ENCODE results near the gene TAF11L13.
"Not testable (repeated sequence)": the region's sequence is repeated elsewhere in the genome, so short reads cannot be mapped to it uniquely, and the experiment has no call there.

TAF11L13 gene

GRCh38 chr5:17631788-17632187 lies at the start of gene TAF11L13:
TAF11L13 (plus strand) TSS chr5:17632088.
- not testable (repeated sequence) for DNase-seq (ENCODE audit: low spot score); H3K27me3 Mint-ChIP-seq (ENCODE audit: low read depth); H3K27ac Mint-ChIP-seq; H3K4me3 Mint-ChIP-seq; H3K4me1 Mint-ChIP-seq (ENCODE audit: low read depth); H3K36me3 Mint-ChIP-seq (ENCODE audit: low read depth)
- H3K9me3 Mint-ChIP-seq = peaks cover 32% of the 10 kb centered on the region

GRCh38 chr5:17585658-17586057 lies 46.2 kb upstream of the TAF11L13 start, which contains the start of gene TAF11L7:
TAF11L7 (minus strand) TSS chr5:17585758.
- not testable (repeated sequence) for H3K27ac Mint-ChIP-seq; H3K9me3 Mint-ChIP-seq; H3K27me3 Mint-ChIP-seq (ENCODE audit: low read depth); H3K36me3 Mint-ChIP-seq (ENCODE audit: low read depth); DNase-seq (ENCODE audit: low spot score); H3K4me1 Mint-ChIP-seq (ENCODE audit: low read depth); H3K4me3 Mint-ChIP-seq

GRCh38 chr5:17590860-17591259 lies 41.0 kb upstream of the TAF11L13 start, which contains the start of gene TAF11L8:
TAF11L8 (minus strand) TSS chr5:17590960.
- H3K4me3 Mint-ChIP-seq = not testable (repeated sequence)

GRCh38 chr5:17594255-17594654 lies 37.6 kb upstream of the TAF11L13 start, which contains the start of gene TAF11L9:
TAF11L9 (minus strand) TSS chr5:17594394.
- H3K9me3 Mint-ChIP-seq; H3K4me3 Mint-ChIP-seq; H3K27me3 Mint-ChIP-seq (ENCODE audit: low read depth); H3K36me3 Mint-ChIP-seq (ENCODE audit: low read depth); H3K27ac Mint-ChIP-seq; DNase-seq (ENCODE audit: low spot score); H3K4me1 Mint-ChIP-seq (ENCODE audit: low read depth): not testable (repeated sequence)

More at GRCh38 chr5:17590860-17591259, 41.0 kb upstream of the TAF11L13 start, which contains the start of gene TAF11L8:
- H3K27me3 Mint-ChIP-seq (ENCODE audit: low read depth); DNase-seq (ENCODE audit: low spot score); H3K9me3 Mint-ChIP-seq; H3K27ac Mint-ChIP-seq; H3K4me1 Mint-ChIP-seq (ENCODE audit: low read depth); H3K36me3 Mint-ChIP-seq (ENCODE audit: low read depth): not testable (repeated sequence)

GRCh38 chr5:17597728-17598127 lies 34.2 kb upstream of the TAF11L13 start, which contains the start of gene TAF11L10:
TAF11L10 (minus strand) TSS chr5:17597828.
- H3K9me3 Mint-ChIP-seq = peaks cover 12% of the 10 kb centered on the region
- DNase-seq (ENCODE audit: low spot score); H3K36me3 Mint-ChIP-seq (ENCODE audit: low read depth); H3K27ac Mint-ChIP-seq; H3K27me3 Mint-ChIP-seq (ENCODE audit: low read depth); H3K4me1 Mint-ChIP-seq (ENCODE audit: low read depth); H3K4me3 Mint-ChIP-seq: not testable (repeated sequence)

GRCh38 chr5:17603880-17604279 lies 28.0 kb upstream of the TAF11L13 start, which contains the start of gene TAF11L11:
TAF11L11 (plus strand) TSS chr5:17604183.
- H3K36me3 Mint-ChIP-seq (ENCODE audit: low read depth); H3K4me3 Mint-ChIP-seq: not testable (repeated sequence)

GRCh38 chr5:17604951-17605350 lies 26.9 kb upstream of the TAF11L13 start:
- DNase-seq (ENCODE audit: low spot score) = no peak
- peaks cover 53% of the 10 kb centered on the region for H3K9me3 Mint-ChIP-seq
- no peak overlapping the region for H3K4me3 Mint-ChIP-seq
- H3K27ac Mint-ChIP-seq = no peak overlapping the region
- H3K4me1 Mint-ChIP-seq (ENCODE audit: low read depth) = no peaks in the 10 kb centered on the region
- H3K36me3 Mint-ChIP-seq (ENCODE audit: low read depth) = no peaks in the 10 kb centered on the region
- no peaks in the 10 kb centered on the region for H3K27me3 Mint-ChIP-seq (ENCODE audit: low read depth)

More at GRCh38 chr5:17603880-17604279, 28.0 kb upstream of the TAF11L13 start, which contains the start of gene TAF11L11:
- DNase-seq (ENCODE audit: low spot score); H3K27me3 Mint-ChIP-seq (ENCODE audit: low read depth); H3K4me1 Mint-ChIP-seq (ENCODE audit: low read depth); H3K27ac Mint-ChIP-seq: not testable (repeated sequence)
- peaks cover 49% of the 10 kb centered on the region for H3K9me3 Mint-ChIP-seq

- not testable (repeated sequence) for H3K4me3 Mint-ChIP-seq; H3K4me1 Mint-ChIP-seq (ENCODE audit: low read depth); H3K36me3 Mint-ChIP-seq (ENCODE audit: low read depth); DNase-seq (ENCODE audit: low spot score); H3K27ac Mint-ChIP-seq; H3K27me3 Mint-ChIP-seq (ENCODE audit: low read depth)
- peaks cover 57% of the 10 kb centered on the region for H3K9me3 Mint-ChIP-seq
These were observed 24.4 kb upstream of the TAF11L13 start for GRCh38 chr5:17607461-17607860.

- not testable (repeated sequence) for H3K27me3 Mint-ChIP-seq (ENCODE audit: low read depth); H3K4me3 Mint-ChIP-seq; H3K36me3 Mint-ChIP-seq (ENCODE audit: low read depth); H3K27ac Mint-ChIP-seq; DNase-seq (ENCODE audit: low spot score); H3K4me1 Mint-ChIP-seq (ENCODE audit: low read depth)
- peaks cover 56% of the 10 kb centered on the region for H3K9me3 Mint-ChIP-seq
These were observed 21.8 kb upstream of the TAF11L13 start, which contains the start of gene TAF11L12 for GRCh38 chr5:17610092-17610491. TAF11L12 (plus strand) TSS chr5:17610392.

GRCh38 chr5:17614872-17615605 lies 16.8 kb upstream of the TAF11L13 start:
- H3K36me3 Mint-ChIP-seq (ENCODE audit: low read depth) = no peaks in the 10 kb centered on the region
- no peaks in the 10 kb centered on the region for H3K4me1 Mint-ChIP-seq (ENCODE audit: low read depth)
- H3K27me3 Mint-ChIP-seq (ENCODE audit: low read depth) = no peaks in the 10 kb centered on the region
- no peak for DNase-seq (ENCODE audit: low spot score)
- no peak overlapping the region for H3K27ac Mint-ChIP-seq
- H3K4me3 Mint-ChIP-seq = no peak overlapping the region
- H3K9me3 Mint-ChIP-seq = peaks cover 33% of the 10 kb centered on the region

- H3K27me3 Mint-ChIP-seq (ENCODE audit: low read depth) = no peaks in the 10 kb centered on the region
- no peak for DNase-seq (ENCODE audit: low spot score)
- no peaks in the 10 kb centered on the region for H3K4me1 Mint-ChIP-seq (ENCODE audit: low read depth)
- H3K36me3 Mint-ChIP-seq (ENCODE audit: low read depth) = no peaks in the 10 kb centered on the region
- peaks cover 39% of the 10 kb centered on the region for H3K9me3 Mint-ChIP-seq
- no peak overlapping the region for H3K4me3 Mint-ChIP-seq
- H3K27ac Mint-ChIP-seq = no peak overlapping the region
These were observed 12.5 kb upstream of the TAF11L13 start for GRCh38 chr5:17619354-17619753.

- no peaks in the 10 kb centered on the region for H3K4me1 Mint-ChIP-seq (ENCODE audit: low read depth)
- H3K36me3 Mint-ChIP-seq (ENCODE audit: low read depth) = no peaks in the 10 kb centered on the region
- DNase-seq (ENCODE audit: low spot score) = no peak
- H3K4me3 Mint-ChIP-seq = no peak overlapping the region
- no peaks in the 10 kb centered on the region for H3K27me3 Mint-ChIP-seq (ENCODE audit: low read depth)
- H3K9me3 Mint-ChIP-seq = peaks cover 36% of the 10 kb centered on the region
- no peak overlapping the region for H3K27ac Mint-ChIP-seq
These were observed 11.3 kb upstream of the TAF11L13 start for GRCh38 chr5:17620627-17621026.

GRCh38 chr5:17625686-17626085 lies 6.2 kb upstream of the TAF11L13 start:
- Mint-ChIP-seq H3K36me3 (ENCODE audit: low read depth) (no peaks in the 10 kb centered on the region), H3K4me3 (no peak overlapping the region), H3K27me3 (ENCODE audit: low read depth) (no peaks in the 10 kb centered on the region), H3K27ac (no peak overlapping the region), H3K4me1 (ENCODE audit: low read depth) (no peaks in the 10 kb centered on the region), H3K9me3 (peaks cover 43% of the 10 kb centered on the region)
- no peak for DNase-seq (ENCODE audit: low spot score)

GRCh38 chr5:17634160-17634559 lies 2.3 kb downstream of the TAF11L13 start, which contains the start of gene TAF11L14:
TAF11L14 (plus strand) TSS chr5:17634460.
- H3K27me3 Mint-ChIP-seq (ENCODE audit: low read depth) = no peaks in the 10 kb centered on the region
- no peak within 1 kb of the TSS for H3K4me3 Mint-ChIP-seq
- DNase-seq (ENCODE audit: low spot score) = no peak
- H3K36me3 Mint-ChIP-seq (ENCODE audit: low read depth) = no peaks in the 10 kb centered on the region
- peaks cover 27% of the 10 kb centered on the region for H3K9me3 Mint-ChIP-seq
- no peak within 1 kb of the TSS for H3K27ac Mint-ChIP-seq
- H3K4me1 Mint-ChIP-seq (ENCODE audit: low read depth) = no peaks in the 10 kb centered on the region
